Caco-2 (cell line): ENCODE measurements around the gene CEACAM4. TPM values are rescaled to one million over a fixed set of nuclear protein-coding genes. Genes with fewer than 3 reads are reported as not detected.

Experiments used
- BruUV-seq: library from RNA; stranded (reverse); fragments of 400-500 nt; replicated peaks from 2 replicates; lab custom pipeline; 2021; lab: Mats Ljungman, UMichigan
- CTCF ChIA-PET: fragments of 300-600 bp; sonication (Branson Sonifier 250); formaldehyde crosslinking; loops from one replicate; lab custom pipeline; 2022; ENCODE audit warnings: antibody characterized with exemption; lab: Charles Lee
- POLR2A ChIA-PET: fragments of 300-600 bp; sonication (Branson Sonifier 250); formaldehyde crosslinking; loops from one replicate; lab custom pipeline; 2022; ENCODE audit warnings: antibody characterized with exemption; lab: Charles Lee
- DNase-seq, 2 experiments: peaks; one replicate each; pipeline versions ENCODE4 v3.0.0 to v3.0.0-alpha.2; 2020 to 2022
- H3K27me3 ChIP-seq: replicated peaks from 2 replicates; pipeline ENCODE4 v1.6.0; 2011; ENCODE audit warnings: low read length; ENCODE audit not compliant: control insufficient read depth, insufficient read depth
- H3K36me3 ChIP-seq: 2 replicates; pipeline ENCODE4 v1.5.1; 2011; ENCODE audit warnings: low read length; ENCODE audit not compliant: control insufficient read depth, insufficient read depth
- H3K4me1 ChIP-seq: fragments of 250-450 bp; sonication (Bioruptor Pico); 2 replicates; pipeline ENCODE4 v1.5.1; 2020; ENCODE audit warnings: mild to moderate bottlenecking
- H3K4me3 ChIP-seq: 2 replicates; pipeline ENCODE4 v1.5.1; 2011; ENCODE audit warnings: low read depth, mild to moderate bottlenecking, control low read depth, low read length
- H3K9me3 ChIP-seq: fragments of 250-450 bp; sonication (Bioruptor Pico); 2 replicates; pipeline ENCODE4 v1.5.1; 2020; ENCODE audit warnings: mild to moderate bottlenecking, moderate library complexity
- H3K27ac Mint-ChIP-seq: one replicate; pipeline ENCODE4 v1.8.0; 2022; ENCODE audit warnings: mixed read lengths; ENCODE audit not compliant: unreplicated experiment
- H3K27me3 Mint-ChIP-seq: one replicate; pipeline ENCODE4 v1.8.0; 2022; ENCODE audit warnings: mixed read lengths; ENCODE audit not compliant: insufficient read depth, unreplicated experiment
- H3K36me3 Mint-ChIP-seq: one replicate; pipeline ENCODE4 v1.8.0; 2022; ENCODE audit warnings: mild to moderate bottlenecking, mixed read lengths; ENCODE audit not compliant: insufficient read depth, unreplicated experiment
- H3K4me1 Mint-ChIP-seq: one replicate; pipeline ENCODE4 v1.8.0; 2022; ENCODE audit warnings: low read depth, mixed read lengths; ENCODE audit not compliant: unreplicated experiment
- H3K4me3 Mint-ChIP-seq: one replicate; pipeline ENCODE4 v1.8.0; 2022; ENCODE audit warnings: mild to moderate bottlenecking, moderate library complexity, mixed read lengths; ENCODE audit not compliant: unreplicated experiment
- H3K9me3 Mint-ChIP-seq: one replicate; pipeline ENCODE4 v1.8.0; 2022; ENCODE audit warnings: mixed read lengths; ENCODE audit not compliant: unreplicated experiment
- intact Hi-C: fragments of 100-400 bp; cut with micrococcal nuclease; formaldehyde crosslinking; loops from one replicate; pipeline ENCODE4 v1.10.0; 2022; ENCODE audit not compliant: unreplicated experiment
- total RNA-seq: library from RNA; stranded (reverse); gene quantifications from 2 replicates; pipeline ENCODE4 v1.2.3, GENCODE V29; 2022
- TF ChIP-seq, protein P1 (sequence below), 2 experiments: fragments of 200-600 bp in 1 of 2; IDR thresholded peaks; 1 replicate in 1 of 2; 2 replicates in 1 of 2; pipeline versions ENCODE4 v1.5.1 to v1.8.0; 2011 to 2022; ENCODE audit warnings: antibody characterized with exemption in 1 of 2, control low read depth in 1 of 2, inconsistent platforms in 1 of 2, low read depth in 1 of 2, low read length in 1 of 2, mild to moderate bottlenecking in 1 of 2, moderate library complexity in 1 of 2; ENCODE audit not compliant: insufficient read depth in 1 of 2, severe bottlenecking in 1 of 2, unreplicated experiment in 1 of 2

CEACAM4 gene
- total RNA-seq, 1 experiment from 2014 or later, result not detected

DNA sequence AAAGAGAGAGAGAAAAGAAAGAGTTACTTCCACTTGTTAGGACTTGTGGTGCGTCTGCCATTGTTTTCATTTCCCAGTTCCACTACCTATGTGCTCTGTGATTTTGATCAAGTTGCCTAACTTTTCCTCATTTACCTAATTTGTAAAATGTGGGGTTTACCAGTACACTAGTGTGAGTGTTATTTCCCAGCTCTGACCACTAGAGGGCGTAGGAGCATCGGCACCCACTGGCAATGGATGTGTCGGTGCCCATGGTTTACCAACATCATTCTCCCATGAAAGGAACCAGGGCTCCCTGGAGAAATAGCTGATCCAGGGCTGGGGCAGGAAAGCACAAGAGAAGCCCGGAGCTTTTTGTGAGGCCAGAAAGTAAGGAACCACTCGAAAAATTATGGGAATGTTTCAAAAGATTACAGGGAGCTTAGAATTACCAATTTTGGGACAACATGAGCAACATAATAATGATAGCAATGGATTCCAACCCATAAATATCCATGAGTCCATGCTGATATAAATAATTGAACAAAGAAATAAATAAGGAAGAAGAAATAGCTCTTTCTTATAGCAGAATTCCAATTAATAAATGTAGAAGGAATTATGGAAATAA is 15.1 kb upstream of the CEACAM4 start:
- H3K27ac Mint-ChIP-seq, result no peak overlapping the region
- H3K4me3 Mint-ChIP-seq, result no peak overlapping the region
- ChIA-PET POLR2A (no interaction called here), CTCF (interaction anchor here (0.5 to 1.9 kb wide), 19 partner anchors 9 to 1230 kb away, joined by 3 to 11 read pairs (median 4); no protein-coding TSS in a partner anchor)
- Histone ChIP-seq H3K36me3 (no peaks in the 10 kb centered on the region), H3K9me3 (no peaks in the 10 kb centered on the region), H3K4me1 (no peaks in the 10 kb centered on the region), H3K4me3 (no peak overlapping the region), H3K27me3 (no peaks in the 10 kb centered on the region; the same call in 1 of the 2 replicates)
- TF ChIP-seq, protein P1, sequence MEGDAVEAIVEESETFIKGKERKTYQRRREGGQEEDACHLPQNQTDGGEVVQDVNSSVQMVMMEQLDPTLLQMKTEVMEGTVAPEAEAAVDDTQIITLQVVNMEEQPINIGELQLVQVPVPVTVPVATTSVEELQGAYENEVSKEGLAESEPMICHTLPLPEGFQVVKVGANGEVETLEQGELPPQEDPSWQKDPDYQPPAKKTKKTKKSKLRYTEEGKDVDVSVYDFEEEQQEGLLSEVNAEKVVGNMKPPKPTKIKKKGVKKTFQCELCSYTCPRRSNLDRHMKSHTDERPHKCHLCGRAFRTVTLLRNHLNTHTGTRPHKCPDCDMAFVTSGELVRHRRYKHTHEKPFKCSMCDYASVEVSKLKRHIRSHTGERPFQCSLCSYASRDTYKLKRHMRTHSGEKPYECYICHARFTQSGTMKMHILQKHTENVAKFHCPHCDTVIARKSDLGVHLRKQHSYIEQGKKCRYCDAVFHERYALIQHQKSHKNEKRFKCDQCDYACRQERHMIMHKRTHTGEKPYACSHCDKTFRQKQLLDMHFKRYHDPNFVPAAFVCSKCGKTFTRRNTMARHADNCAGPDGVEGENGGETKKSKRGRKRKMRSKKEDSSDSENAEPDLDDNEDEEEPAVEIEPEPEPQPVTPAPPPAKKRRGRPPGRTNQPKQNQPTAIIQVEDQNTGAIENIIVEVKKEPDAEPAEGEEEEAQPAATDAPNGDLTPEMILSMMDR (IDR thresholded peaks at IDR 0.05; ENCODE audit: insufficient read depth in 1 of 2, low read depth in 1 of 2, low read length in 1 of 2, severe bottlenecking in 1 of 2, unreplicated experiment in 1 of 2), result peak; percentile 87 to 95
- no peaks in the 10 kb centered on the region for H3K36me3 Mint-ChIP-seq
- intact Hi-C loops, result loop anchor here (5.0 kb wide), 2 partner anchors 65 to 105 kb away; partner anchors contain the start of gene CEACAM5
- no peaks in the 10 kb centered on the region for H3K9me3 Mint-ChIP-seq
- peak; percentile 64 to 78 for DNase-seq
- no peaks in the 10 kb centered on the region for H3K4me1 Mint-ChIP-seq
- BruUV-seq, result no TSS peak
- H3K27me3 Mint-ChIP-seq, result peaks cover 3% of the 10 kb centered on the region

DNA sequence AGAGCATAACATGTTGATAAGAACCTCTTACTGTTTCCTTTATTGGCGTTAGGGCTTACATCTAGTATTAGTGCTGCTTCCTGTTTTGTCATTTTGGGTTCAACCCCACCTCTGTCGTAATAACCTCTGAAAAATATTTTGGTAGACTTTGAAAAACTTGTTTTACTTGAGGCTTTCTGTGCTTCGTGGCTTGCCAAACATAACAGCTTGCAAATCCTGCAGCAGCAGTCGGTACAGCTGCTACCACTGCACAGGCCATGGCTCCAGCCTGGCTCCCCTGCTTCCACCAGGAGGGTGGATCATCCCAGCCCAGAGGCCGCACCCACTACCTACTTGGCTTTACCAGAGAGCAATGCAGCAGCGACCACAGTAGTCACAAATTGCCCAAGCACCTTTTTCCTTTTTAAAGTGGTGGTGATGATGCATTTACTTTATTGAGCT is 11.8 kb upstream of the CEACAM4 start:
- no peaks in the 10 kb centered on the region for H3K36me3 ChIP-seq
- no peak overlapping the region for H3K4me3 Mint-ChIP-seq
- peaks cover 16% of the 10 kb centered on the region for H3K27me3 Mint-ChIP-seq
- TF ChIP-seq, protein P1 (IDR thresholded peaks at IDR 0.05; ENCODE audit: insufficient read depth in 1 of 2, low read depth in 1 of 2, low read length in 1 of 2, severe bottlenecking in 1 of 2, unreplicated experiment in 1 of 2), result no peak
- no peaks in the 10 kb centered on the region for H3K4me1 ChIP-seq
- ChIA-PET POLR2A (no interaction called here), CTCF (interaction anchor here (0.7 to 1.6 kb wide), 2 partner anchors 37 to 60 kb away, joined by 3 to 5 read pairs; no protein-coding TSS in a partner anchor)
- intact Hi-C loops, result no loop called here
- BruUV-seq, result no TSS peak
- no peak overlapping the region for H3K27ac Mint-ChIP-seq
- no peaks in the 10 kb centered on the region for H3K4me1 Mint-ChIP-seq
- H3K36me3 Mint-ChIP-seq, result no peaks in the 10 kb centered on the region
- H3K9me3 Mint-ChIP-seq, result peaks cover 12% of the 10 kb centered on the region
- H3K4me3 ChIP-seq, result no peak overlapping the region
- H3K27me3 ChIP-seq, result no peaks in the 10 kb centered on the region; the same call in 1 of the 2 replicates
- H3K9me3 ChIP-seq, result no peaks in the 10 kb centered on the region
- DNase-seq, result no peak

DNA sequence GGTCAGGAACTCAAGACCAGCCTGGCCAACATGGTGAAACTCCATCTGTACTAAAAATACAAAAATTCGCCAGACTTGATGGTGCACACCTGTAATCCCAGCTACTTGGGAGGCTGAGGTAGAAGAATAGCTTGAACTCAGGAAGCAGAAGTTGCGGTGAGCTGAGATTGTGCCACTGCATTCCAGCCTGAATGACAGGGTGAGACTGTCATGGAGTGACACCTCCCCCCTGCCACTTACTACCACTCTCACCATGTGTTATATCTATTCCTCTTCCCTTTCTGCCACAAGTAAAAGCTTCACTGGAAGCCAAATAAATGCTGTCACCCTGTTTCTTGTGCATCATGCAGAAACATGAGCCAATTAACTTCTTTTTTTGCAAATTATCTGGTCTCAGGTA is 10.6 kb upstream of the CEACAM4 start:
- no peaks in the 10 kb centered on the region for H3K4me1 Mint-ChIP-seq
- POLR2A ChIA-PET, result no interaction called here
- peaks cover 14% of the 10 kb centered on the region for H3K9me3 Mint-ChIP-seq
- DNase-seq, result no peak
- TF ChIP-seq, protein P1 (IDR thresholded peaks at IDR 0.05; ENCODE audit: insufficient read depth in 1 of 2, low read depth in 1 of 2, low read length in 1 of 2, severe bottlenecking in 1 of 2, unreplicated experiment in 1 of 2), result no peak
- peaks cover 16% of the 10 kb centered on the region for H3K27me3 Mint-ChIP-seq
- no peaks in the 10 kb centered on the region for H3K9me3 ChIP-seq
- no peaks in the 10 kb centered on the region; the same call in 1 of the 2 replicates for H3K27me3 ChIP-seq
- intact Hi-C loops, result no loop called here
- H3K4me1 ChIP-seq, result no peaks in the 10 kb centered on the region
- no peaks in the 10 kb centered on the region for H3K36me3 Mint-ChIP-seq
- no peak overlapping the region for H3K4me3 ChIP-seq
- no peak overlapping the region for H3K4me3 Mint-ChIP-seq
- no TSS peak for BruUV-seq
- H3K27ac Mint-ChIP-seq, result no peak overlapping the region
- H3K36me3 ChIP-seq, result no peaks in the 10 kb centered on the region
- CTCF ChIA-PET, result interaction anchor here (1.6 kb wide), 1 partner anchor 62 kb away, joined by 5 read pairs; no protein-coding TSS in a partner anchor
